BJ (cell line): ENCODE measurements around the gene FRMD4A. TPM values are rescaled to one million over a fixed set of nuclear protein-coding genes. Genes with fewer than 3 reads are reported as not detected.

ENCODE experiments used
- CTCF ChIA-PET: fragments of 350-600 bp; formaldehyde crosslinking; extraction: SDS; loops from one replicate; lab custom pipeline; 2021; ENCODE audit warnings: antibody characterized with exemption, inconsistent platforms; lab: Yijun Ruan, JAX
- POLR2A ChIA-PET: fragments of 300-600 bp; sonication (Branson Sonifier 250); formaldehyde crosslinking; extraction: SDS; loops from one replicate; lab custom pipeline; 2021; ENCODE audit warnings: antibody characterized with exemption; lab: Charles Lee
- DNase-seq: peaks from one replicate; pipeline ENCODE4 v3.0.0-alpha.2; 2011; ENCODE audit warnings: low read depth
- H3K27me3 ChIP-seq: 2 replicates; pipeline ENCODE4 v1.6.0; 2011; ENCODE audit warnings: low read length; ENCODE audit not compliant: control insufficient read depth, insufficient read depth
- H3K36me3 ChIP-seq: 2 replicates; pipeline ENCODE4 v1.5.1; 2011; ENCODE audit warnings: low read length; ENCODE audit not compliant: control insufficient read depth, insufficient read depth
- H3K4me3 ChIP-seq: 2 replicates; pipeline ENCODE4 v1.5.1; 2011; ENCODE audit warnings: low read depth, mild to moderate bottlenecking, control low read depth, low read length
- polyA plus RNA-seq: library from polyadenylated mRNA; depleted of rRNA; stranded (reverse); fragments of >200 nt; gene quantifications from 2 replicates; pipeline ENCODE4 v1.2.3, GENCODE V29; 2011
- TF ChIP-seq, protein P1 (sequence below): IDR thresholded peaks from 2 replicates; pipeline ENCODE4 v1.5.1; 2011; ENCODE audit warnings: low read depth, mild to moderate bottlenecking, control low read depth, inconsistent platforms, low read length, moderate library complexity; ENCODE audit not compliant: insufficient read depth

The FRMD4A gene
- polyA plus RNA-seq, 1 experiment, result 31.6 TPM

DNA sequence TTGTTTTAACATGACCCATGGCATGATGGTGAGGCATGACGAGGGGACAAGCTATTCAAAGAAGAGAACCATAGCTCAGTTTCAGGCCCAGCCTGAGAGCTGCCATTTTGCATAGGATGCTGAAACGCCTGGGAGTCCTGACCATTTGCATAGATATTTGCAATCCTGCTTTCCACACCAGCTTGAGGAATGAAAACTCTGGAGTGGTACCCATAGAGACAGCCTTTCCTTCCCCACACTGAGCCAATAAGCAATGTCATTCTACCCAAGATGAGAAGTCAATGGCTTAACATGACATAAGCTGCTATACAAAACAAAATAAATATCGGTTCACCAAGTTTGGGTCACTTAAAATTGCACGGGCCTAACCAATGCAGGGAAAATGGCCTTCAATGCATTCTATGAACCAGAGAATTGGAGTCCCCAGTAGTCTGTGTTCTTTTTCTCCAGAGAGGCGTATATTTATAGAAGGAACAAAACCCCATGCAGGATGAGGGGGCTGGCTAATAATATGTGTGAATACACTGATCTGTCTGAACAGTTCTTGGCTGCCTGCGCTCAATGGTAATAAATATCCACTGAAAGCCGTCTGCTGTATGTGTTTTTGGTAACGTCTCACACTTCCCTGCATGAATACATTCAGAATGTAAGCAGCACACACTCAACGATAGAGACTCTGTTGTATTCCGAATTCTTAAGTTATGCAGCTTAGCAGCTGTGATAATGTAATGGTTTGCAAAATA is 329.3 kb downstream of the FRMD4A start:
- Histone ChIP-seq H3K4me3 (no peak overlapping the region), H3K36me3 (0 out of 2 replicates have a peak, but pooled peaks cover 2% of the 10 kb centered on the region), H3K27me3 (no peaks in the 10 kb centered on the region; the same call in 1 of the 2 replicates)
- TF ChIP-seq, protein P1, sequence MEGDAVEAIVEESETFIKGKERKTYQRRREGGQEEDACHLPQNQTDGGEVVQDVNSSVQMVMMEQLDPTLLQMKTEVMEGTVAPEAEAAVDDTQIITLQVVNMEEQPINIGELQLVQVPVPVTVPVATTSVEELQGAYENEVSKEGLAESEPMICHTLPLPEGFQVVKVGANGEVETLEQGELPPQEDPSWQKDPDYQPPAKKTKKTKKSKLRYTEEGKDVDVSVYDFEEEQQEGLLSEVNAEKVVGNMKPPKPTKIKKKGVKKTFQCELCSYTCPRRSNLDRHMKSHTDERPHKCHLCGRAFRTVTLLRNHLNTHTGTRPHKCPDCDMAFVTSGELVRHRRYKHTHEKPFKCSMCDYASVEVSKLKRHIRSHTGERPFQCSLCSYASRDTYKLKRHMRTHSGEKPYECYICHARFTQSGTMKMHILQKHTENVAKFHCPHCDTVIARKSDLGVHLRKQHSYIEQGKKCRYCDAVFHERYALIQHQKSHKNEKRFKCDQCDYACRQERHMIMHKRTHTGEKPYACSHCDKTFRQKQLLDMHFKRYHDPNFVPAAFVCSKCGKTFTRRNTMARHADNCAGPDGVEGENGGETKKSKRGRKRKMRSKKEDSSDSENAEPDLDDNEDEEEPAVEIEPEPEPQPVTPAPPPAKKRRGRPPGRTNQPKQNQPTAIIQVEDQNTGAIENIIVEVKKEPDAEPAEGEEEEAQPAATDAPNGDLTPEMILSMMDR, result no peak
- no peak for DNase-seq
- POLR2A ChIA-PET, result no interaction called here
- CTCF ChIA-PET, result interaction anchor here (1.0 kb wide), 1 partner anchor 92 kb away, joined by 3 read pairs; no protein-coding TSS in a partner anchor

DNA sequence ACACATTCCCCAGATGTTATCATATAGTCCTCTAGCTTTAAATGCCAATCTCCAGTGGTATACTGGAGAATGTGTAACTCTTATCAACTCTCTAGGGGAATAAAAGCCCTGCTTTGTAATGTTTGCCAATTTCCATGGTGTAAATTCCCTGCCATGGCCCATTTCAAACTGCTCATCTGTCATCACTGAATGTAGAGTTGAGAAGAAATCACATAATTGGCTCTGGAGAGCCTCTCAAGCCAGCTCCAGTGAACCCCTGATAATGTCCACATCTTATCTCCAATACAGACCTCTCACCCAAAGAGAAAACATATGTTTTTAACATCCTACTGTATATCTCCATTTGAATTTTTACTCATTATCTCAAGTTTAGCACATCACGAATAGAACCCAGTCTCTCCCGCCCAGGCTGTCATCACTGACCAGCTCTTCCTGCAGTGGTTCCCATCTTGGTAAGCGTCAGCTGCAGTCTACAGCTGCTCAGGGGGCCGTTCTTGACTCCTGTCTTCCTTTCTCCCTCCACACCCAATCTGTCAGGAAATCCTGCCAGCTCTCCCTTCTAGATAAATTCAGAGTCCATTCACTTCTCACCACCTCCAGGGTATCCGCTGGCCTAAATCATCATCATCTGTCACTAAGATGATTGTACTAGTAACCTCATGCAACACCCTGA is 332.4 kb downstream of the FRMD4A start:
- no peak overlapping the region for H3K4me3 ChIP-seq
- H3K36me3 ChIP-seq, result 0 out of 2 replicates have a peak, but pooled peaks cover 2% of the 10 kb centered on the region
- CTCF ChIA-PET, result interaction anchor here (0.9 kb wide), 1 partner anchor 82 kb away, joined by 3 read pairs; no protein-coding TSS in a partner anchor
- TF ChIP-seq, protein P1, result no peak
- POLR2A ChIA-PET, result interaction anchor here (0.5 kb wide), 1 partner anchor 104 kb away, joined by 10 read pairs; no protein-coding TSS in a partner anchor
- no peak for DNase-seq
- H3K27me3 ChIP-seq, result no peaks in the 10 kb centered on the region; the same call in 1 of the 2 replicates

DNA sequence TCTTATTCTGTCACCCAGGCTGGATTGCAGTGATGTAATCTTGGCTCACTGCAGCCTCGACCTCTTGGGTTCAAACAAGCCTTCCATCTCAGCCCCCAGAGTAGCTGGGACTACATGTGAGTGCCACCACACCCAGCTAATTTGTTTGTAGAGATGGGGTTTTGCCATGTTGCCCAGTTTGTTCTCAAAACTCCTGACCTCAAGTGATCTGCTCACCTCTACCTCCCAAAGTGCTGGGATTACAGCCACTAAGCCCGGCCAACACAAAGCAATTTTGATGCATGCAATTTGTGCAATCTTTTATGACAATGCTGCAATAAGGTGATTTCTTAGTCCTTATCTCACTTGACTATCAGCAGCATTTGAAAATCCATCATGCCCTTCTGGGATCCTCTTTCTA is 333.1 kb downstream of the FRMD4A start:
- TF ChIP-seq, protein P1, result no peak
- no peaks in the 10 kb centered on the region for H3K27me3 ChIP-seq
- ChIA-PET POLR2A (interaction anchor here (0.5 kb wide), 1 partner anchor 105 kb away, joined by 10 read pairs; no protein-coding TSS in a partner anchor), CTCF (interaction anchor here (0.9 kb wide), 1 partner anchor 83 kb away, joined by 3 read pairs; no protein-coding TSS in a partner anchor)
- no peak for DNase-seq
- H3K36me3 ChIP-seq, result no peaks in the 10 kb centered on the region
- H3K4me3 ChIP-seq, result no peak overlapping the region

DNA sequence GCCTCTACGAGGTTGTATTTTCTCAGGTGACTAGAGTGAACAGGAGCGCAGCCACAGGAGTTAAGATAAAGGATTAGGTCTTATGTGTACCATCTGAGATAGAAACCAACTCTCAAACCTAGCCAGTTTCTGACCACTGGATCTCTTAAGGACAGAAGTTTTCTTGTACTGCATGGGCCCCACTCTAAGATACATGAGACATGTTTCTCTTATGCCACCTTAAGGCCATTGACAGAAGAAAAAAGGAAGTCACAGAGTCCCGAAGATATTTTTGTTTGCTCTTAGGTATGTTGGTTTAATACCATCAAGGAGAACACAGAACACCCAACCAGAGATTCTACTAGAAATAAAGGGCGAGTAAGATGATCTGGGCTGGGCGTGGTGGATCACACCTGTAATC is 335.8 kb downstream of the FRMD4A start:
- TF ChIP-seq, protein P1, result no peak
- POLR2A ChIA-PET, result no interaction called here
- H3K27me3 ChIP-seq, result no peaks in the 10 kb centered on the region
- no peak for DNase-seq
- CTCF ChIA-PET, result interaction anchor here (1.2 to 1.6 kb wide), 3 partner anchors 17 to 208 kb away, joined by 3 read pairs; no protein-coding TSS in a partner anchor
- H3K4me3 ChIP-seq, result no peak overlapping the region
- no peaks in the 10 kb centered on the region for H3K36me3 ChIP-seq

DNA sequence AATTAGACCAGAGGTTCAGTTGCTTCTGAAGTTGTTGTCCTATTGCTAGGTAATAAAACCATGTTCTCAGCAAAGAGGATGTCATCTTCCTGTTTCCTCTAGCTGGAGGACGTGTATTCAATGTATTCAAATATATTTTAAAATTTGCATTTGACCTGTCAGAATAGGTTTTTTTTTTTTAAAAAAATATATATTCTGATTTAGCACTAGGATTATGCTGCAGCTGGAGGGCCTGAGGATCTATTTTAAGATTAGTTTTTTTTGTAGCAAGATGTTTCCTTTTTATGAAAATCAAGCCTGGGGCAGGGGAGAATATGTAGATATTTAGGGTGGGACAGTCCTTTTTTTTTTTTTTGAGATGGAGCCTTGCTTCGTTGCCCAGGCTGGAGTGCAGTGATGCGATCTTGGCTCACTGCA is 337.0 kb downstream of the FRMD4A start:
- H3K36me3 ChIP-seq, result no peaks in the 10 kb centered on the region
- DNase-seq, result no peak
- ChIA-PET CTCF (interaction anchor here (0.9 to 1.7 kb wide), 4 partner anchors 14 to 207 kb away, joined by 3 to 4 read pairs (median 3); no protein-coding TSS in a partner anchor), POLR2A (interaction anchor here (0.6 kb wide), 2 partner anchors 116 to 373 kb away, joined by 3 read pairs; no protein-coding TSS in a partner anchor)
- H3K4me3 ChIP-seq, result no peak overlapping the region
- TF ChIP-seq, protein P1, result no peak
- no peaks in the 10 kb centered on the region for H3K27me3 ChIP-seq
